GM12872 (cell line): Measurements from ENCODE around the gene DOCK1.

Experiments
- CTCF ChIP-seq: IDR thresholded peaks from 3 replicates; pipeline ENCODE4 v1.5.1; 2011; ENCODE audit warnings: low read depth, mild to moderate bottlenecking, low read length, moderate library complexity; ENCODE audit not compliant: insufficient read depth

DOCK1 gene

GRCh38 chr10:127039435-127039834 lies 134.2 kb downstream of the DOCK1 start:
- no peak for TF ChIP-seq CTCF

GRCh38 chr10:127040756-127041155 lies 135.5 kb downstream of the DOCK1 start:
- TF ChIP-seq CTCF, result no peak

GRCh38 chr10:127041552-127041951 lies 136.3 kb downstream of the DOCK1 start:
- no peak for TF ChIP-seq CTCF

- no peak for TF ChIP-seq CTCF
These were observed 138.1 kb downstream of the DOCK1 start for GRCh38 chr10:127043301-127043700.

GRCh38 chr10:127044186-127044585 lies 139.0 kb downstream of the DOCK1 start:
- TF ChIP-seq CTCF, result no peak

- TF ChIP-seq CTCF, result no peak
These were observed 142.0 kb downstream of the DOCK1 start for GRCh38 chr10:127046975-127047877.

GRCh38 chr10:127047878-127048238 lies 142.6 kb downstream of the DOCK1 start:
- no peak for TF ChIP-seq CTCF
